GM23248 (cell line): Measurements from ENCODE around the gene RNF213.

Source experiments
- EZH2 ChIP-seq: fragments of 200-600 bp; sonication (generic); IDR thresholded peaks from 2 replicates; pipeline ENCODE4 v1.6.1; 2018; ENCODE audit warnings: antibody characterized with exemption, mild to moderate bottlenecking; ENCODE audit not compliant: insufficient read depth, poor library complexity, severe bottlenecking
- EZH2phosphoT487 ChIP-seq: fragments of 200-600 bp; sonication (generic); IDR thresholded peaks from 2 replicates; pipeline ENCODE4 v1.6.1; 2018; ENCODE audit warnings: antibody characterized with exemption, moderate library complexity, mild to moderate bottlenecking, low read depth; ENCODE audit not compliant: insufficient read depth

DNA sequence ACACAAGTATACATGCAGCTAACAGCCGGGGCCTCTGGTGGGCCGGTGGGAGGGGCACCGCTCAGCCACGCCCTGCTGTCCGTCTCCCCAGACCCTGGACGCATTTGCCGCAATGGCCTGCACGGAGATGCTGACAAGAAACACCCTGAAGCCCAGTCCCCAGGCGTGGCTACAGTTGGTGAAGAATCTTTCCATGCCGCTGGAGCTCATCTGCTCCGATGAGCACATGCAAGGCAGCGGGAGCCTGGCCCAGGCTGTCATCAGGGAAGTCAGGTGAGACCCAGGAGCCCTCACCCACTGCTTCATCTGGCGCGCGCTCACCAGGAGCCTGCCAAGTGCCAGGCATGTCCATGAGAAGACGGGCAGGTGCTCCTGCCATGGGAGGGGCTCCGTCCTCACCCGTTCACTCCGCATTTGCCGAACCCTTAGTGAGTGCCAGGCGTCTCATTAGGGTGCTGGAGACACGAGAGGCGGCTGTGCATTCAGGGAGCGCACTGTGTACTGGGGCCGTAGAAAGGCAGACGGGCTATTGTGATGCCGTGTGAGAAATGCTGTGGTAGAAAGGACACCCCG lies 103.0 kb downstream of the RNF213 start:
- no peak for TF ChIP-seq EZH2
- no peak for TF ChIP-seq EZH2phosphoT487
